MCF 10A (cell line): ENCODE data around the gene TNFRSF18. TPM values are rescaled to one million over a fixed set of nuclear protein-coding genes. Genes with fewer than 3 reads are reported as not detected.

Source experiments
- BruUV-seq: library from RNA; stranded (reverse); fragments of 400-500 nt; replicated peaks from 2 replicates; lab custom pipeline; 2021; lab: Mats Ljungman, UMichigan
- CTCF ChIA-PET: fragments of 300-600 bp; sonication (Branson Sonifier 250); formaldehyde crosslinking; extraction: SDS; loops from one replicate; lab custom pipeline; 2021; ENCODE audit warnings: antibody characterized with exemption, inconsistent platforms; lab: Yijun Ruan, JAX
- POLR2A ChIA-PET: fragments of 300-600, 350-650 bp; sonication (Branson Sonifier 250); formaldehyde crosslinking; extraction: SDS; loops from one replicate; lab custom pipeline; 2020; ENCODE audit warnings: antibody characterized with exemption, inconsistent platforms; lab: Yijun Ruan, JAX
- DNase-seq: peaks from one replicate; pipeline ENCODE4 v3.0.0-alpha.2; 2018; ENCODE audit not compliant: unreplicated experiment
- H3K27ac Mint-ChIP-seq: one replicate; pipeline ENCODE4 v1.8.0; 2022; ENCODE audit warnings: mild to moderate bottlenecking, low read depth, mixed read lengths; ENCODE audit not compliant: unreplicated experiment
- H3K27me3 Mint-ChIP-seq: one replicate; pipeline ENCODE4 v1.8.0; 2022; ENCODE audit warnings: mixed read lengths; ENCODE audit not compliant: insufficient read depth, unreplicated experiment
- H3K36me3 Mint-ChIP-seq: one replicate; pipeline ENCODE4 v1.8.0; 2022; ENCODE audit warnings: mild to moderate bottlenecking, moderate library complexity, mixed read lengths; ENCODE audit not compliant: insufficient read depth, unreplicated experiment
- H3K4me1 Mint-ChIP-seq: one replicate; pipeline ENCODE4 v1.8.0; 2022; ENCODE audit warnings: mixed read lengths; ENCODE audit not compliant: insufficient read depth, unreplicated experiment
- H3K4me3 Mint-ChIP-seq: one replicate; pipeline ENCODE4 v1.8.0; 2022; ENCODE audit warnings: mild to moderate bottlenecking, moderate library complexity, mixed read lengths; ENCODE audit not compliant: unreplicated experiment
- H3K9me3 Mint-ChIP-seq: one replicate; pipeline ENCODE4 v1.8.0; 2022; ENCODE audit warnings: mixed read lengths; ENCODE audit not compliant: unreplicated experiment
- intact Hi-C: fragments of 100-400 bp; cut with micrococcal nuclease; formaldehyde crosslinking; loops from 2 replicates; pipeline ENCODE4 v1.14.1; 2022
- total RNA-seq: library from RNA; stranded (reverse); gene quantifications from 2 replicates; pipeline ENCODE4 v1.2.3, GENCODE V29; 2022
- TF ChIP-seq, protein P1 (sequence below): fragments of 200-600 bp; IDR thresholded peaks from one replicate; pipeline ENCODE4 v1.8.0; 2022; ENCODE audit warnings: antibody characterized with exemption, mild to moderate bottlenecking; ENCODE audit not compliant: unreplicated experiment

TNFRSF18 gene
- total RNA-seq, 1 experiment from 2014 or later: not detected

- no peak for DNase-seq
- H3K4me3 Mint-ChIP-seq: no peak overlapping the region
- BruUV-seq: no TSS peak
- no peaks in the 10 kb centered on the region for H3K9me3 Mint-ChIP-seq
- ChIA-PET POLR2A (no interaction called here), CTCF (interaction anchor here (1.0 kb wide), 1 partner anchor 22 kb away, joined by 3 read pairs; no protein-coding TSS in a partner anchor)
- H3K36me3 Mint-ChIP-seq: no peaks in the 10 kb centered on the region
- no peaks in the 10 kb centered on the region for H3K27me3 Mint-ChIP-seq
- TF ChIP-seq, protein P1, sequence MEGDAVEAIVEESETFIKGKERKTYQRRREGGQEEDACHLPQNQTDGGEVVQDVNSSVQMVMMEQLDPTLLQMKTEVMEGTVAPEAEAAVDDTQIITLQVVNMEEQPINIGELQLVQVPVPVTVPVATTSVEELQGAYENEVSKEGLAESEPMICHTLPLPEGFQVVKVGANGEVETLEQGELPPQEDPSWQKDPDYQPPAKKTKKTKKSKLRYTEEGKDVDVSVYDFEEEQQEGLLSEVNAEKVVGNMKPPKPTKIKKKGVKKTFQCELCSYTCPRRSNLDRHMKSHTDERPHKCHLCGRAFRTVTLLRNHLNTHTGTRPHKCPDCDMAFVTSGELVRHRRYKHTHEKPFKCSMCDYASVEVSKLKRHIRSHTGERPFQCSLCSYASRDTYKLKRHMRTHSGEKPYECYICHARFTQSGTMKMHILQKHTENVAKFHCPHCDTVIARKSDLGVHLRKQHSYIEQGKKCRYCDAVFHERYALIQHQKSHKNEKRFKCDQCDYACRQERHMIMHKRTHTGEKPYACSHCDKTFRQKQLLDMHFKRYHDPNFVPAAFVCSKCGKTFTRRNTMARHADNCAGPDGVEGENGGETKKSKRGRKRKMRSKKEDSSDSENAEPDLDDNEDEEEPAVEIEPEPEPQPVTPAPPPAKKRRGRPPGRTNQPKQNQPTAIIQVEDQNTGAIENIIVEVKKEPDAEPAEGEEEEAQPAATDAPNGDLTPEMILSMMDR: no peak
- intact Hi-C loops: no loop called here
- H3K27ac Mint-ChIP-seq: no peak overlapping the region
- no peaks in the 10 kb centered on the region for H3K4me1 Mint-ChIP-seq
Measured at GRCh38 chr1:1165485-1165884, 40.9 kb downstream of the TNFRSF18 start.

DNA sequence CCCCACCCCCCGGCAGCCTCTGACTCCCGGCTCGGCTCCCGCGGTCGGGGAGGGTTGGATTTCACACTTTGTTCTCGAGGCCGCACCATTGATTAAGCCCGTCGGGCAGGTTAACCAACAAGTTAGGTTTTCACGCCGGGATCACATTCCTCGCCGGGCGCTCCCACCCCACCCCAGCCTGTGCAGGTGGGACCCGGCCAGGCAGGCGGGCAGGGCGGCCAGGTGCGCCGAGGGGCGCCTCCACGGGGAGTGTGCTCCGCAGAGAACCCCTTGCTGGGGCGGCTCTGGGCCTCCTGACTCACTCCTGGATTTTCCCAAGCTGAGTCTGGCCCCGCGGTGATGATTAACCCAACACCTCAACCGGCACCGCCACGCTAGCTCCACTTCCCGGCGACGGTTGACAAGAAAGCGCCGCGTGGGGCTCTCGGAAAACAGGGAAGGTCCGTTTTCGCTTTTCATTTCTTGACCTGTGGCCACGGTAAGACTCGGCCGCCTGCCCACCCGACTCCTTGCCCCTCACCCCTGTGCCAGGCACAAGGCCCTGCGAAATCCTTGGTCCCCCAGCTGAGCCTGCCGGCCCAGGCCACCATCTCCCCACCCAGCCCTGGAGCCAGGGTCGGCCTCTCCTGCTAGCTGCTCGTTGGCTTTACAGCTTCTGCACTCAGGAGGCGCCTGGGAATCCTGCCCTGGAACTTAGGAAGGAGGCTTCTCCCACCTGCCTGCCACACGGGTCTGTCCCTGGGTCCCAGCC lies 41.5 kb downstream of the TNFRSF18 start:
- intact Hi-C loops: no loop called here
- BruUV-seq: no TSS peak
- no peak overlapping the region for H3K4me3 Mint-ChIP-seq
- CTCF ChIA-PET: interaction anchor here (1.0 to 1.2 kb wide), 2 partner anchors 23 to 42 kb away, joined by 3 to 5 read pairs; no protein-coding TSS in a partner anchor
- H3K4me1 Mint-ChIP-seq: no peaks in the 10 kb centered on the region
- H3K27ac Mint-ChIP-seq: no peak overlapping the region
- DNase-seq: no peak
- H3K9me3 Mint-ChIP-seq: no peaks in the 10 kb centered on the region
- TF ChIP-seq, protein P1: no peak
- no peaks in the 10 kb centered on the region for H3K27me3 Mint-ChIP-seq
- POLR2A ChIA-PET: no interaction called here
- no peaks in the 10 kb centered on the region for H3K36me3 Mint-ChIP-seq

GRCh38 chr1:1164361-1164700 lies 42.1 kb downstream of the TNFRSF18 start:
- Mint-ChIP-seq H3K27me3 (no peaks in the 10 kb centered on the region), H3K4me3 (no peak overlapping the region), H3K9me3 (no peaks in the 10 kb centered on the region), H3K4me1 (no peaks in the 10 kb centered on the region), H3K36me3 (no peaks in the 10 kb centered on the region), H3K27ac (no peak overlapping the region)
- no peak for DNase-seq
- BruUV-seq: no TSS peak
- TF ChIP-seq, protein P1: no peak
- ChIA-PET POLR2A (no interaction called here), CTCF (interaction anchor here (1.2 kb wide), 1 partner anchor 42 kb away, joined by 5 read pairs; no protein-coding TSS in a partner anchor)
- intact Hi-C loops: no loop called here

GRCh38 chr1:1163538-1164070 lies 42.8 kb downstream of the TNFRSF18 start:
- Mint-ChIP-seq H3K36me3 (no peaks in the 10 kb centered on the region), H3K4me1 (no peaks in the 10 kb centered on the region), H3K27ac (no peak overlapping the region), H3K27me3 (no peaks in the 10 kb centered on the region), H3K9me3 (no peaks in the 10 kb centered on the region), H3K4me3 (no peak overlapping the region)
- BruUV-seq: no TSS peak
- TF ChIP-seq, protein P1: no peak
- ChIA-PET CTCF (interaction anchor here (1.2 kb wide), 1 partner anchor 41 kb away, joined by 5 read pairs; no protein-coding TSS in a partner anchor), POLR2A (no interaction called here)
- intact Hi-C loops: no loop called here
- DNase-seq: no peak
